Activated T-helper 1 cell treated with Interleukin-2 at 50 U/mL for 16 hours (primary cell): ENCODE measurements around the gene TPRN.

ENCODE experiments used
- DNase-seq: peaks from one replicate; pipeline ENCODE4 v3.0.0-alpha.2; 2020; ENCODE audit warnings: low read depth

Gene TPRN

GRCh38 chr9:137173796-137174664, 26.5 kb downstream of the TPRN start:
- no peak for DNase-seq

GRCh38 chr9:137172901-137173795, 27.4 kb downstream of the TPRN start:
- DNase-seq = no peak

DNA sequence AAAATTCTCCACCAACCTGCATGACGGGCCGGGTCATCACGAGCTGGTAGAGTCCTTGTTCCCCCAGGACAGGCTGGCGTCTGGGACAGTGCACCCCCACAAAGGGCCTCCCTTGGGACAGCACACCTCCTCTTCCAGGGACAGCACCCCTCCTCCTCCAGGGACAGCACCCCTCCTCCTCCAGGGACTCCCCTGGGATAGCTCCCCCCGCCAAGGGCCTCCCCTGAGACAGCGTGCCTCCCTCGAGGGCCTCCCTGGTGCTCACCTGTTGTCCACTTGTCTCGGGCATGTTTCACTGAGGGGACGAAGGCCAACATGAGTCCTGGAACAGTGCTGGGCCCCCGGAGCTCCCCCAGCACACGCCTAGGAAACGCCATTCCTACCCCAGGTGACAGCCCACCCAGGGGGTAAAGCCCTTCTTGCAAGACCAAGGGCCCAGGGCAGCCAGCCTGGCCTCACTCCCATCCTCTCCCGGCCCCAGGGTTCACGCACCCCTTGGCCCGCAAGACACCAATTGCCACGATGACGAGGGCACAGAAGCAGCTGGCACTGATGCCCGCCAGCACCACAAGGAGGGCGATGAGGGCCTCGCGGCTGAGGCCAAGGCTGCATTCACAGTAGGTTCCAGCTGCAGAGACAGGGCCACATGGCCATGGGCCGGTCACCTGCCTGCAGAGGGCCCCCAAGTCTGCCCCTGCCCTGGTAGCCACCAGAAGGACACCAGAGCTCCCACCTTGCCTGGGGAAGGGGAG, 29.2 kb downstream of the TPRN start:
- DNase-seq = no peak

- no peak for DNase-seq
Measured at GRCh38 chr9:137170486-137171148, 29.9 kb downstream of the TPRN start.

GRCh38 chr9:137169896-137170358, 30.6 kb downstream of the TPRN start, which contains the start of gene LRRC26:
Gene LRRC26, minus strand, starts transcription at chr9:137170051. Its CDS starts 108 bp downstream, at chr9:137169943.
- DNase-seq = no peak

GRCh38 chr9:137168904-137169856, 31.4 kb downstream of the TPRN start:
- no peak for DNase-seq

- DNase-seq = no peak
Measured at GRCh38 chr9:137168573-137168903, 32.0 kb downstream of the TPRN start.

DNA sequence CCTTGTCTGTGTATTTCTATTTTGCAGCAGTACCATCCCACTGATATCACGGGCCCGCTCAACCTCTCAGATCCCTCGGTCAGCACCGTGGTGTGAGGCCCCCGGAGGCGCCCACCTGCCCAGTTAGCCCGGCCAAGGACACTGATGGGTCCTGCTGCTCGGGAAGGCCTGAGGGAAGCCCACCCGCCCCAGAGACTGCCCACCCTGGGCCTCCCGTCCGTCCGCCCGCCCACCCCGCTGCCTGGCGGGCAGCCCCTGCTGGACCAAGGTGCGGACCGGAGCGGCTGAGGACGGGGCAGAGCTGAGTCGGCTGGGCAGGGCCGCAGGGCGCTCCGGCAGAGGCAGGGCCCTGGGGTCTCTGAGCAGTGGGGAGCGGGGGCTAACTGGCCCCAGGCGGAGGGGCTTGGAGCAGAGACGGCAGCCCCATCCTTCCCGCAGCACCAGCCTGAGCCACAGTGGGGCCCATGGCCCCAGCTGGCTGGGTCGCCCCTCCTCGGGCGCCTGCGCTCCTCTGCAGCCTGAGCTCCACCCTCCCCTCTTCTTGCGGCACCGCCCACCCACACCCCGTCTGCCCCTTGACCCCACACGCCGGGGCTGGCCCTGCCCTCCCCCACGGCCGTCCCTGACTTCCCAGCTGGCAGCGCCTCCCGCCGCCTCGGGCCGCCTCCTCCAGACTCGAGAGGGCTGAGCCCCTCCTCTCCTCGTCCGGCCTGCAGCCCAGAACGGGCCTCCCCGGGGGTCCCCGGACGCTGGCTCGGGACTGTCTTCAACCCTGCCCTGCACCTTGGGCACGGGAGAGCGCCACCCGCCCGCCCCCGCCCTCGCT, 32.6 kb downstream of the TPRN start:
- DNase-seq = no peak

DNA sequence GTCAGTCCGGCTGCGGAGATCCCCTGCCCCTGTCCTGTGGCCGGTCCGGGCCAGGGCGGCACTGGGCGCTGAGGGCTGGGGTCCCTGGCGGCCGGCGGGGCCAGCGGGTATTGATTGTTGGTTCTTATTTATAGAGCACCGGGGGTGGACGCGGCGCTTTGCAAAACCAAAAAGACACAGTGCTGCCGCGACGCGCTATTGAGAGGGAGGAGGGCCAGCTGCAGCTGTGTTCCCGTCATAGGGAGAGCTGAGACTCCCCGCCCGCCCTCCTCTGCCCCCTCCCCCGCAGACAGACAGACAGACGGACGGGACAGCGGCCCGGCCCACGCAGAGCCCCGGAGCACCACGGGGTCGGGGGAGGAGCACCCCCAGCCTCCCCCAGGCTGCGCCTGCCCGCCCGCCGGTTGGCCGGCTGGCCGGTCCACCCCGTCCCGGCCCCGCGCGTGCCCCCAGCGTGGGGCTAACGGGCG, 33.2 kb downstream of the TPRN start:
- no peak for DNase-seq

DNA sequence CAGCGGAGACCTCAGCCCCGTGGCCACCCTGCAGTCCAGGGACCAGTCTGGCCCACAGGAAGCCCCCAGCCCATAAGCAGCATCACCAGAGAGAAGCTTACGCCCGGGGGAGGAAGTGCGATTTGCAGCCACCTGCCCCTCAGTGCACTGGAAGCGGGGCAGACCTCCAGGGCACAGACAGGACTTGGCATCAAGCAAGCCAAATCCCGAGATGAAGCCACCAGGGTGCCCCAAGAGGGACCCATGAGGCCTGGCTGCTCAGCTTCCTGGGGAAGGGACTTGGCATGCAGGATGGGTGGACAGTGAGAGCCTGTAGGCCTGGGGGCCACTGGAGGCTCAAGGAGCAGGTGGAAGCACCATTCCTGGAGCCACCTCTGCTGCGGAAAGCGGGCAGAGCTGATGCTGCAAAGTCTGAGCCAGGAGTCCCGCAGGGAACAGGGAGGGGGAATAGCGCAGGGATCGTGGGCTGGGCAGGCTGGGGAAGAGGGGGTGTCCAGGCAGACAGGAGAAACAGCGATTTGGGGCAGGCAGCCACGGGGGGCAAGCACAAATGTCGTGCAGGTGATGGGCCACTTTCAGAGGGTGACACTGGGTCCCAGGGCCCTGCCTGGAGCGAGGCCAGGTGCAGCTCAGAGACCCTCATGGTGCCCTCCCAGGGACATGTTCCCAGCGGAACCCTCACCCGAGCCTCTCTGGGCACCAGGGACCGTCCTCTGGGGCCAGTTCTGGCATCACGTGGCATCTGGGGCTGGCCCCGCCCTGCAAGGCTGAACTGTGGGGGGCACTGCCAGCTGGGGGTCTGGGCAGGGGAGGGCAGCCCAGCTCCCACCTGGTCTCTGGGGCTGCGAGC, 33.9 kb downstream of the TPRN start:
- no peak for DNase-seq

DNA sequence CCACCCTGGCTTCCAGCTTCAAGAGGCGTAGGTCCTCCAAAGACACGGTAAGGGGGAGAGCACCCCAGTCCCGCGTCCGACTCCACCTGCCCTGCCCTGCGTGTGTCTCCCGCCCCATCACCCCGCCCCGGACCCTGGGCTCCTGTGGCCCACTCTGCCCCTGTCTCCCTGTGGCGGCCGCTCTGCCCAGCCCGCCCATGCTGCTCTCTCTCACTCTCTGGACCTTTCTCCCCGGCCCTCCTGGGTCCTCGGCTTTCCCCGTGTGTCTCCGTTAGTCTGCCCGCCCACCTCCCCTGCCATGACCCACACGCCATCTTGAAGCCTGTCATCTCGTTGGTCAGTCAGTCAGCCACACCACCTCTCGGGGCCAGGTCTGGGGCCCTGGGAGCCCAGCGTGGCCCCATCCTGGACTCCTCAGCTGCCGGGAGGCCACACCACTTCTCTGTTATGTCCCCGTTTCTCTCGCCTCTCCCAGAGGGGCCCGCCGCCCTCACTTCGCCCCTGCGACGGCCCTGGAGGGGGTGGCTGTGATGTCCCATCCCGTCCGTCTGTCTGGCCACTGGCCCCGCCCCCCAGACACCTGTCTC, 35.2 kb downstream of the TPRN start:
- no peak for DNase-seq

DNA sequence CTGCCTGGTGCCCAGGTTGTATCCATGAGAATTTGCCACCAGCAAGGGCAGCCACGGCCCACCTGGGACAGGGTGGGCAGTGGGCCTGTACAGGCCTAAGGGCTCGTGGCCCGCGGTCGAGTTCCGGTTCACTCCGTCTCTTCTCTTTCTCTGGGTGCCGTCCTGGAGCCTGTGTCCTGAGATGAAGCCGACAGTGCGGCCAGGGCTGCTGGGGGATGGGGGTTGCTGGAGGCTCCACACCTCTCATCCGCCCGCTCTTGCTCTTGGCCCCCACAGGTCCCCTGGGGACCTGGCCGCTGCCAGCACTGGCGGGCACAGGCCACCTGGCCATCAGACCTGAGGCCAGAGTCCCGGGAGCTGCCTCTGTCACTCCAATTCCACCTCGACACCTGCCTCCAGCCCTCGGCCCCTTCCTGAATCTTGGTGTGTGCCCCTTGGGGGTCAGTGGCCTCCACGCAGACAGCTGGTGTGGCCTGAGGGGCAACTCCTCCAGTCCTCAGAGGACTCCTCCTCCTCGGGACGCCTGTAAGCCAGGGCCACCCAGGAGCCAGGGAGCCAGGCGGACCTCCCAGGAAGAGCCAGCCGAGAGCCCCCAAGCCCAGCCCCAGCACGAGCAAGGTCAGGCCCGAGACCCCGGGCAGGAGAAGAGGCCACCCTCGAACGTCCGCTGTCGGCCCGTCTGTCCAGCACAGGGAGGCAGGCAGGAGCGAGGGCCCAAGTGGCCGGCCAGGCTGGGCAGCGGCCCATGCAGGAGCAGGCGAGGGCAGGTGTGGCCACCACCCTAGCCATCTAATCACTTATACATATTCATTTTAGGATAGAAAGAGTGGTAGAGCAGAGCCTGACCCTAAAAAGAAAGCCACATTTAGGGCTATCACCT, 35.9 kb downstream of the TPRN start:
- no peak for DNase-seq

DNA sequence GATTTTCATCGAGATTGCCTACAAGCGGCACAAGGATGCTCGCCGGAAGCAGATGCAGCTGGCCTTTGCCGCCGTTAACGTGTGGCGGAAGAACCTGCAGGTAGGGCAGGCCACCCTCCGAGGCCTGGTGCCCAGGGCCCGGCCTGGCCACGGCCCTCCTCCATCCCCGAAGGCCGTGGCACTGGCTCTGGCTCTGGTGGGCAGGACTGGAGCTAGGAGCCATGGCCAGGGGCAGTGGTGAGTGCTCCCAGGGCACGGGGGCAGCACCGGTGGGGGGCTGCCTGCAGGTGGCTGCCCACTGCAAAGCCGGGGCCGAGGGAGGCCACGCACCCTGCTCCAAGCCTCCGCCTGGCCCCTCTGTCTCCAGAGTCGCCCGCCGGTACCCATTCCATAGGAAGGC, 36.7 kb downstream of the TPRN start:
- no peak for DNase-seq

DNA sequence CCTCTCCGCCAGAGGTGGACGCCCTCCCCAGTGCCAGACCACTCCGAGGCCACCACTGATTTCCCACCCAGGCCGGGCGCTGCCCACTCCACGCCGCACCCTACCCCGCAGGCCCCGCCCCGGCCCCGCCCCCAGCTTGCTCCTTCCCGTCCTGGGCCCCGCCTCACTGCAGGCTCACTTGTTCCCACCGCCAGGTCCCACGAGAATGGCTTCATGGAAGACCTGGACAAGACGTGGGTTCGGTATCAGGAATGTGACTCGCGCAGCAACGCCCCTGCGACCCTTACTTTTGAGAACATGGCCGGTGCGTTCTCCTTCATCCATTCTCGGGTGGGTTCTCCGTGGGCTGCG, 37.2 kb downstream of the TPRN start:
- no peak for DNase-seq

- DNase-seq = no peak
Measured at GRCh38 chr9:137162505-137163364, 37.8 kb downstream of the TPRN start.
